Measurements from ENCODE around the gene ARHGAP45.
A peak's percentile ranks its signal among the peaks of the same experiment; 100 is the strongest.

The ARHGAP45 gene

DNA sequence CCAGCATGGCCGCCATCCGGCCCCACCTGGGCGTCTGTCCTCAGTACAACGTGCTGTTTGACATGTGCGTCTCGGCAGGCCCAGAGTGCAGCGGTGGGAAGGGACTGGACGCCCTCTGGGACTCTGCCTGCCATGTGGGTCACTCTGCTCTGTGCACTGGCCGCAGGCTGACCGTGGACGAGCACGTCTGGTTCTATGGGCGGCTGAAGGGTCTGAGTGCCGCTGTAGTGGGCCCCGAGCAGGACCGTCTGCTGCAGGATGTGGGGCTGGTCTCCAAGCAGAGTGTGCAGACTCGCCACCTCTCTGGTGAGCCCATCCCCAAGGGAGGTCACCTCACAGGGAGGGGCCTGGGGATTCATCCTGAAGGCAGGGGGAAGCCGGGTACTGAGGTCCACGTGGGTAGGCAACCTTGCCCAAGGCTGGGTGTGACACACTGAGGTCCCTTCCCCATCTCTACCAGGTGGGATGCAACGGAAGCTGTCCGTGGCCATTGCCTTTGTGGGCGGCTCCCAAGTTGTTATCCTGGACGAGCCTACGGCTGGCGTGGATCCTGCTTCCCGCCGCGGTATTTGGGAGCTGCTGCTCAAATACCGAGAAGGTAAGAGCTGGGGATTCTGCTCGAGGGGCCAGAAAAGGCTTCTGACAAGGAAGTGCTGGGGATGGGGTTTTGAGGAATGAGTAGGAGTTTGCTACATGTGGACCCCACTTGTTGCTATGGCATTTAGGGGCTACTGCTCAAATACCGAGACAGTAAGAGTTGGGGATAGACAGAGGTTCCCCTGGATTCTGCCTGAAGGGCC is 15.8 kb upstream of the ARHGAP45 start:
- WGBS, result 57% methylated on average over 31 of the region's 31 CpGs
- no peaks in the 10 kb centered on the region for H3K4me1 ChIP-seq (ENCODE audit: insufficient read depth, low read length)
- peaks cover 10% of the 10 kb centered on the region; the same call in 1 of the 2 replicates for H3K36me3 ChIP-seq (ENCODE audit: insufficient read depth, low read length)
- H3K9ac ChIP-seq (ENCODE audit: low read depth, low read length), result no peak overlapping the region
- H3K27ac ChIP-seq (ENCODE audit: low read depth, low read length), result peak overlapping the region; percentile 25; the same call in 1 of the 2 replicates
- H3K27me3 ChIP-seq (ENCODE audit: insufficient read depth, low read length), result no peaks in the 10 kb centered on the region
- H3K4me3 ChIP-seq (ENCODE audit: low read length), result no peak overlapping the region
- 0 out of 2 replicates have a peak, but pooled peaks cover 3% of the 10 kb centered on the region for H3K9me3 ChIP-seq (ENCODE audit: insufficient read depth, low read depth, low read length)

- no peaks in the 10 kb centered on the region for H3K27me3 ChIP-seq (ENCODE audit: insufficient read depth, low read length)
- peaks cover 9% of the 10 kb centered on the region; the same call in 1 of the 2 replicates for H3K9me3 ChIP-seq (ENCODE audit: insufficient read depth, low read depth, low read length)
- no peaks in the 10 kb centered on the region for H3K4me1 ChIP-seq (ENCODE audit: insufficient read depth, low read length)
- no peak overlapping the region for H3K4me3 ChIP-seq (ENCODE audit: low read length)
- peaks cover 15% of the 10 kb centered on the region; the same call in 1 of the 2 replicates for H3K36me3 ChIP-seq (ENCODE audit: insufficient read depth, low read length)
- H3K9ac ChIP-seq (ENCODE audit: low read depth, low read length), result no peak overlapping the region
- no peak overlapping the region for H3K27ac ChIP-seq (ENCODE audit: low read depth, low read length)
- WGBS, result 69% methylated on average over 17 of the region's 17 CpGs
Measured at GRCh38 chr19:1051791-1052190, 15.2 kb upstream of the ARHGAP45 start.

DNA sequence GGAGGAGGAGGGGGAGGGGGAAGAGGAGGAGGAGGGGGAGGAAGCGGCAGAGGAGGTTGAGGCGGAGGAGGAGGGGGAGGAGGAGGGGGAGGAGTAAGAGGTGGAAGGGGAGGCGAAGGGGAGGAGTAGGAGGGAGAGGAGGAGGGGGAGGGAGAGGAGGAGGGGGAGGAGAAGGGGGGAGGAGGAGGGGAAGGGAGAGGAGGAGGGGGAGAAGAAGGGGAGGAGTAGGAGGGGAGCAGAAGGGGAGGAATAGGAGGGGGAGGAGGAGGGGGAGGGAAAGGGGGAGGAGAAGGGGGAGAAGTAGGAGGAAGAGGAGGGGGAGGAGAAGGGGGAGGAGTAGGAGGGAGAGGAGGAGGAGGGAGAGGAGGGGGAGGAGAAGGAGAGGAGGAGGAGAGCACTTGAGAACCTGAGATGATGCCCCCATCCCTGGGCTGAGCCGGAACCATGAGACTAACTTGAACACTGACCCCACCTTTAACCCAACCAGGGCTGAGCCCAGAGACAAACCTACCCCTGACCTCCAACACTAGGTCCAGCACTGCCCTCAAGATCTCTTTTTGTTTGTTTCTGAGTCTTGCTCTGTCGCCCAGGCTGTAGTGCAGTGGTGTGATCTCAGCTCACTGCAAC is 14.5 kb upstream of the ARHGAP45 start:
- peaks cover 19% of the 10 kb centered on the region; the same call in 1 of the 2 replicates for H3K36me3 ChIP-seq (ENCODE audit: insufficient read depth, low read length)
- H3K27me3 ChIP-seq (ENCODE audit: insufficient read depth, low read length), result no peaks in the 10 kb centered on the region
- no peaks in the 10 kb centered on the region for H3K4me1 ChIP-seq (ENCODE audit: insufficient read depth, low read length)
- no peak overlapping the region for H3K27ac ChIP-seq (ENCODE audit: low read depth, low read length)
- 79% methylated on average over 3 of the region's 5 CpGs for WGBS
- H3K9me3 ChIP-seq (ENCODE audit: insufficient read depth, low read depth, low read length), result peaks cover 16% of the 10 kb centered on the region
- H3K9ac ChIP-seq (ENCODE audit: low read depth, low read length), result no peak overlapping the region
- H3K4me3 ChIP-seq (ENCODE audit: low read length), result no peak overlapping the region

DNA sequence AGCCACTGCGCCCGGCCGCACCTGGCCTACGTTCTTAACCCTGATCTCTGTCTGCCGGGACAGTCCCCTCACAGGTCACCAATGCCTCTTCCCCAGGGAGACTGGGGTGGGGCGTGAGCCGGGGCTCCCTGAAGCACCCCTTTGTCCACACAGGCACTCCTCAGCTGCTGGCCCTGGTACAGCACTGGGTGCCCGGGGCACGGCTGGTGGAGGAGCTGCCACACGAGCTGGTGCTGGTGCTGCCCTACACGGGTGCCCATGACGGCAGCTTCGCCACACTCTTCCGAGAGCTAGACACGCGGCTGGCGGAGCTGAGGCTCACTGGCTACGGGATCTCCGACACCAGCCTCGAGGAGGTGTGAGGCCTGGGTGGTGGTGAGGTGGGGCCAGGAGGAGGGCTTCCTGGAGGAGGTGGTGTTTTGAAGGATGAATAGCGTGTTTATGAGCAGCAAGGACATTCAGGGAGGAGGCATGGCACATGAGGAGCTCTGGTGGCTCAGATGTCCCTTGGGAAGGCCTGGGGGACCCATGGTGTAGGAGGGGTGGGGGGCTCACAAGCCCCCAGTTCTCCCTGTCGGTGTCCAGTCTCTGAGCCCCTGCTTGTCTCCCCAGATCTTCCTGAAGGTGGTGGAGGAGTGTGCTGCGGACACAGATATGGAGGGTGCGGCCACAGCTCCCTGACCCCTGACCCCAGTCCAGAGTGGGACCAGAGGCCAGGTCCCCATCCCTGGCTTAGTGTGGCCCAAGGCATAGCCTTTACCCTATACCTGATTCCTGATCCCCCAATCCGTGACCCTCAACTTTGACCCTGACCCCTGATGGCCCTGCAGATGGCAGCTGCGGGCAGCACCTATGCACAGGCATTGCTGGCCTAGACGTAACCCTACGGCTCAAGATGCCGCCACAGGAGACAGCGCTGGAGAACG is 13.5 kb upstream of the ARHGAP45 start:
- Histone ChIP-seq H3K27ac (ENCODE audit: low read depth, low read length) (no peak overlapping the region), H3K9me3 (ENCODE audit: insufficient read depth, low read depth, low read length) (peaks cover 25% of the 10 kb centered on the region), H3K4me1 (ENCODE audit: insufficient read depth, low read length) (no peaks in the 10 kb centered on the region), H3K4me3 (ENCODE audit: low read length) (no peak overlapping the region), H3K36me3 (ENCODE audit: insufficient read depth, low read length) (peaks cover 19% of the 10 kb centered on the region; the same call in 1 of the 2 replicates), H3K27me3 (ENCODE audit: insufficient read depth, low read length) (no peaks in the 10 kb centered on the region), H3K9ac (ENCODE audit: low read depth, low read length) (no peak overlapping the region)
- WGBS, result 90% methylated on average over 31 of the region's 31 CpGs

GRCh38 chr19:1054102-1055027 is 12.6 kb upstream of the ARHGAP45 start:
- 95% methylated on average over 28 of the region's 28 CpGs for WGBS
- H3K4me1 ChIP-seq (ENCODE audit: insufficient read depth, low read length), result no peaks in the 10 kb centered on the region
- H3K27me3 ChIP-seq (ENCODE audit: insufficient read depth, low read length), result no peaks in the 10 kb centered on the region
- no peak overlapping the region for H3K27ac ChIP-seq (ENCODE audit: low read depth, low read length)
- peaks cover 31% of the 10 kb centered on the region for H3K9me3 ChIP-seq (ENCODE audit: insufficient read depth, low read depth, low read length)
- H3K4me3 ChIP-seq (ENCODE audit: low read length), result no peak overlapping the region
- H3K36me3 ChIP-seq (ENCODE audit: insufficient read depth, low read length), result peaks cover 19% of the 10 kb centered on the region; the same call in 1 of the 2 replicates
- H3K9ac ChIP-seq (ENCODE audit: low read depth, low read length), result no peak overlapping the region

- Histone ChIP-seq H3K4me1 (ENCODE audit: insufficient read depth, low read length) (no peaks in the 10 kb centered on the region), H3K4me3 (ENCODE audit: low read length) (no peak overlapping the region), H3K27me3 (ENCODE audit: insufficient read depth, low read length) (no peaks in the 10 kb centered on the region), H3K9me3 (ENCODE audit: insufficient read depth, low read depth, low read length) (peaks cover 31% of the 10 kb centered on the region), H3K36me3 (ENCODE audit: insufficient read depth, low read length) (peaks cover 19% of the 10 kb centered on the region; the same call in 1 of the 2 replicates), H3K9ac (ENCODE audit: low read depth, low read length) (no peak overlapping the region), H3K27ac (ENCODE audit: low read depth, low read length) (no peak overlapping the region)
- 91% methylated on average over 14 of the region's 14 CpGs for WGBS
Measured at GRCh38 chr19:1055028-1055425, 11.9 kb upstream of the ARHGAP45 start.

- 91% methylated on average over 20 of the region's 20 CpGs for WGBS
- no peaks in the 10 kb centered on the region for H3K4me1 ChIP-seq (ENCODE audit: insufficient read depth, low read length)
Measured at GRCh38 chr19:1055886-1056620, 10.9 kb upstream of the ARHGAP45 start.

DNA sequence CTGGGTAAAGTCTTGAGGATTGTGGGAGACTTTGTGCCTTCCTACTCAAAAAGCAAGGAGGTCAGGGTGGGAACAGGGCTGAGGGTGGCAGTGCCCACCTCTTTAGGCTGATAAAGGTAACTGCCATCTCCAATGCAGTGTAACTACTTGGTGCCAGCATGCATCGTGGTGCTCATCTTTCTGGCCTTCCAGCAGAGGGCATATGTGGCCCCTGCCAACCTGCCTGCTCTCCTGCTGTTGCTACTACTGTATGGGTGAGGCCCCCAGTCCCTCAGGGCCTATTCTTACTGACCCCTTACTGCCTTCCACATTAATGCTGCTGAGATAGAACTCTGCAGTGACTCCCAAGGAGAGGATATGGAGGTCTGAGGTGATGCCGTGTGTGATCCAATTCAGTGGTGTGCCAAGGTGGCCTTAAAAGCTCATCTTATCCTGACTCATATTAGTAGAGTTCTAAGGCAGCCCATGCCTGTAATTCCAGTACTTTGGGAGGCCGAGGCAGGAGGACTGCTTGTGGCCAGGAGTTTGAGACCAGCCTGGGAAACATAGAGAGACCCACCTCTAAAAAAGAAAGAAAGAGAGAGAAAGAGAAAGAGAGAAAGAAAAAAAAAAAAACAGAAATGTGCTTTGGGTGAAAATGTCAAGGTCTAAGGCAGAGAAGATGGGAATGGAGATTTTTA is 9.7 kb upstream of the ARHGAP45 start:
- Histone ChIP-seq H3K9ac (ENCODE audit: low read depth, low read length) (no peak overlapping the region), H3K27ac (ENCODE audit: low read depth, low read length) (no peak overlapping the region), H3K27me3 (ENCODE audit: insufficient read depth, low read length) (no peaks in the 10 kb centered on the region), H3K36me3 (ENCODE audit: insufficient read depth, low read length) (peaks cover 19% of the 10 kb centered on the region; the same call in 1 of the 2 replicates), H3K4me1 (ENCODE audit: insufficient read depth, low read length) (no peaks in the 10 kb centered on the region), H3K9me3 (ENCODE audit: insufficient read depth, low read depth, low read length) (peaks cover 31% of the 10 kb centered on the region), H3K4me3 (ENCODE audit: low read length) (no peak overlapping the region)
- 85% methylated on average over 3 of the region's 3 CpGs for WGBS

More at GRCh38 chr19:1055886-1056620, 10.9 kb upstream of the ARHGAP45 start:
- no peak overlapping the region for H3K27ac ChIP-seq (ENCODE audit: low read depth, low read length)
- peaks cover 19% of the 10 kb centered on the region; the same call in 1 of the 2 replicates for H3K36me3 ChIP-seq (ENCODE audit: insufficient read depth, low read length)
- peaks cover 31% of the 10 kb centered on the region for H3K9me3 ChIP-seq (ENCODE audit: insufficient read depth, low read depth, low read length)
- H3K4me3 ChIP-seq (ENCODE audit: low read length), result no peak overlapping the region
- no peak overlapping the region for H3K9ac ChIP-seq (ENCODE audit: low read depth, low read length)
- no peaks in the 10 kb centered on the region for H3K27me3 ChIP-seq (ENCODE audit: insufficient read depth, low read length)

GRCh38 chr19:1058112-1058511 is 8.9 kb upstream of the ARHGAP45 start:
- Histone ChIP-seq H3K27me3 (ENCODE audit: insufficient read depth, low read length) (no peaks in the 10 kb centered on the region), H3K27ac (ENCODE audit: low read depth, low read length) (no peak overlapping the region), H3K9me3 (ENCODE audit: insufficient read depth, low read depth, low read length) (peaks cover 31% of the 10 kb centered on the region), H3K4me1 (ENCODE audit: insufficient read depth, low read length) (no peaks in the 10 kb centered on the region), H3K9ac (ENCODE audit: low read depth, low read length) (no peak overlapping the region), H3K4me3 (ENCODE audit: low read length) (no peak overlapping the region), H3K36me3 (ENCODE audit: insufficient read depth, low read length) (peaks cover 19% of the 10 kb centered on the region; the same call in 1 of the 2 replicates)
- WGBS, result 96% methylated on average over 5 of the region's 5 CpGs

Data from HUES64 (cell line).